WTC11 (cell line): ENCODE measurements around the gene GUCY1A2. TPM values are rescaled to one million over a fixed set of nuclear protein-coding genes. Genes with fewer than 3 reads are reported as not detected.

Experiments
- ATAC-seq: fragments of 200-7000 bp; cut with Tn5 transposase; 2 replicates; pipeline ENCODE4 v1.10.0; 2021; ENCODE audit warnings: mild to moderate bottlenecking, moderate library complexity
- CTCF ChIA-PET: fragments of 300-600 bp; sonication (Branson Sonifier 250); formaldehyde crosslinking; loops from one replicate; lab custom pipeline; 2021; ENCODE audit warnings: antibody characterized with exemption; lab: Charles Lee
- POLR2A ChIA-PET: fragments of 350-600 bp; sonication (Branson Sonifier 250); formaldehyde crosslinking; loops from one replicate; lab custom pipeline; 2021; ENCODE audit warnings: antibody characterized with exemption; lab: Charles Lee
- DNase-seq: peaks from one replicate; pipeline ENCODE4 v3.0.0; 2021; ENCODE audit warnings: low spot score
- H3K27ac Mint-ChIP-seq: 2 replicates; pipeline ENCODE4 v1.8.0; 2021; ENCODE audit warnings: mixed read lengths
- H3K27me3 Mint-ChIP-seq: 2 replicates; pipeline ENCODE4 v1.8.0; 2021; ENCODE audit warnings: low read depth, mild to moderate bottlenecking, moderate library complexity, mixed read lengths
- H3K36me3 Mint-ChIP-seq: 2 replicates; pipeline ENCODE4 v1.8.0; 2021; ENCODE audit warnings: mixed read lengths
- H3K4me1 Mint-ChIP-seq: 2 replicates; pipeline ENCODE4 v1.8.0; 2022; ENCODE audit warnings: mixed read lengths
- H3K4me3 Mint-ChIP-seq: 2 replicates; pipeline ENCODE4 v1.8.0; 2021; ENCODE audit warnings: mild to moderate bottlenecking, moderate library complexity, mixed read lengths
- H3K9me3 Mint-ChIP-seq: 2 replicates; pipeline ENCODE4 v1.8.0; 2021; ENCODE audit warnings: mixed read lengths
- AFF4 ChIP-seq: sonication (generic); formaldehyde crosslinking; IDR thresholded peaks from 2 replicates; pipeline ENCODE4 v1.8.1; 2023; ENCODE audit warnings: mild to moderate bottlenecking, missing genetic modification reagents, borderline replicate concordance
- ARID4B ChIP-seq: sonication (generic); formaldehyde crosslinking; IDR thresholded peaks from 2 replicates; pipeline ENCODE4 v1.8.0; 2023; ENCODE audit warnings: missing genetic modification reagents, mild to moderate bottlenecking, borderline replicate concordance
- E2F5 ChIP-seq: sonication (generic); formaldehyde crosslinking; IDR thresholded peaks from 2 replicates; pipeline ENCODE4 v1.8.1; 2022; ENCODE audit warnings: mild to moderate bottlenecking, moderate library complexity, missing genetic modification reagents
- ERG ChIP-seq: fragments of 250-450 bp; sonication (Bioruptor Pico); IDR thresholded peaks from 2 replicates; pipeline ENCODE4 v1.8.0; 2021; ENCODE audit warnings: mild to moderate bottlenecking
- FOXK1 ChIP-seq: sonication (generic); formaldehyde crosslinking; IDR thresholded peaks from 2 replicates; pipeline ENCODE4 v1.8.0; 2022; ENCODE audit warnings: mild to moderate bottlenecking, moderate library complexity, missing genetic modification reagents
- FOXP1 ChIP-seq: sonication (generic); formaldehyde crosslinking; IDR thresholded peaks from 2 replicates; pipeline ENCODE4 v1.8.0; 2022; ENCODE audit warnings: missing genetic modification reagents, mild to moderate bottlenecking, moderate library complexity, borderline replicate concordance
- GABPB1 ChIP-seq: sonication (generic); formaldehyde crosslinking; IDR thresholded peaks from 2 replicates; pipeline ENCODE4 v1.8.1; 2023; ENCODE audit warnings: mild to moderate bottlenecking, missing genetic modification reagents
- GTF2I ChIP-seq: fragments of 250-450 bp; sonication (Bioruptor Pico); conservative IDR thresholded peaks from 2 replicates; pipeline ENCODE4 v1.4.0; 2021; ENCODE audit warnings: mild to moderate bottlenecking
- HMGXB4 ChIP-seq: sonication (generic); formaldehyde crosslinking; IDR thresholded peaks from 2 replicates; pipeline ENCODE4 v1.8.1; 2023; ENCODE audit warnings: mild to moderate bottlenecking, moderate library complexity, missing genetic modification reagents
- MYBL2 ChIP-seq: sonication (generic); formaldehyde crosslinking; IDR thresholded peaks from 2 replicates; pipeline ENCODE4 v1.8.1; 2023; ENCODE audit warnings: mild to moderate bottlenecking, moderate library complexity, missing genetic modification reagents
- PREB ChIP-seq: sonication (generic); formaldehyde crosslinking; IDR thresholded peaks from 2 replicates; pipeline ENCODE4 v1.8.1; 2022; ENCODE audit warnings: mild to moderate bottlenecking, missing genetic modification reagents, moderate library complexity, borderline replicate concordance
- RORB ChIP-seq: fragments of 250-450 bp; sonication (Bioruptor Pico); IDR thresholded peaks from 2 replicates; pipeline ENCODE4 v1.9.0; 2021; ENCODE audit warnings: mild to moderate bottlenecking
- TCF7 ChIP-seq: sonication (generic); formaldehyde crosslinking; IDR thresholded peaks from 2 replicates; pipeline ENCODE4 v1.8.0; 2022; ENCODE audit warnings: mild to moderate bottlenecking, low read depth, missing genetic modification reagents, moderate library complexity
- USF2 ChIP-seq: sonication (generic); formaldehyde crosslinking; IDR thresholded peaks from 2 replicates; pipeline ENCODE4 v1.8.1; 2023; ENCODE audit warnings: mild to moderate bottlenecking, missing genetic modification reagents, moderate library complexity
- ZBTB43 ChIP-seq: sonication (generic); formaldehyde crosslinking; IDR thresholded peaks from 2 replicates; pipeline ENCODE4 v1.8.1; 2023; ENCODE audit warnings: mild to moderate bottlenecking, missing genetic modification reagents
- ZMAT4 ChIP-seq: fragments of 250-450 bp; sonication (Bioruptor Pico); IDR thresholded peaks from 2 replicates; pipeline ENCODE4 v1.9.0; 2021; ENCODE audit warnings: mild to moderate bottlenecking
- ZNF121 ChIP-seq: sonication (generic); formaldehyde crosslinking; IDR thresholded peaks from 2 replicates; pipeline ENCODE4 v1.8.0; 2023; ENCODE audit warnings: missing genetic modification reagents
- ZNF219 ChIP-seq: sonication (generic); formaldehyde crosslinking; IDR thresholded peaks from 2 replicates; pipeline ENCODE4 v1.8.0; 2023; ENCODE audit warnings: missing genetic modification reagents, mild to moderate bottlenecking, borderline replicate concordance
- ZNF232 ChIP-seq: sonication (generic); formaldehyde crosslinking; IDR thresholded peaks from 2 replicates; pipeline ENCODE4 v1.8.0; 2022; ENCODE audit warnings: mild to moderate bottlenecking, missing genetic modification reagents
- ZNF512 ChIP-seq: sonication (generic); formaldehyde crosslinking; IDR thresholded peaks from 2 replicates; pipeline ENCODE4 v1.8.1; 2022; ENCODE audit warnings: missing genetic modification reagents, borderline replicate concordance
- total RNA-seq: library from RNA; stranded (reverse); gene quantifications from 3 replicates; pipeline ENCODE4 v1.2.3, GENCODE V29; 2021

Gene GUCY1A2
- total RNA-seq, 1 experiment from 2014 or later = 0.90 TPM

GRCh38 chr11:106761745-106762144 is 256.5 kb downstream of the GUCY1A2 start:
- ATAC-seq = no peak
- CTCF ChIA-PET = no interaction called here
- TF ChIP-seq TCF7 (CRISPR knock-in tag) (no peak), USF2 (CRISPR knock-in tag) (no peak), ARID4B (CRISPR knock-in tag) (no peak), GABPB1 (no peak), MYBL2 (no peak), ZNF219 (CRISPR knock-in tag) (no peak), ZBTB43 (no peak), HMGXB4 (CRISPR knock-in tag) (no peak), RORB (CRISPR knock-in tag) (no peak), ZMAT4 (no peak), AFF4 (CRISPR knock-in tag) (no peak), ZNF121 (CRISPR knock-in tag) (no peak), PREB (CRISPR knock-in tag) (no peak), ZNF232 (no peak), ZNF512 (CRISPR knock-in tag) (no peak), FOXK1 (CRISPR knock-in tag) (no peak), GTF2I (CRISPR knock-in tag) (no peak), ERG (no peak), FOXP1 (CRISPR knock-in tag) (no peak), E2F5 (no peak)
- TF ChIP-seq, all 79 proteins: peak for 0
- Mint-ChIP-seq H3K4me1 (peaks cover 16% of the 10 kb centered on the region), H3K9me3 (peaks cover 13% of the 10 kb centered on the region), H3K36me3 (no peaks in the 10 kb centered on the region), H3K27me3 (no peaks in the 10 kb centered on the region), H3K27ac (no peak overlapping the region), H3K4me3 (no peak overlapping the region)
- no peak for DNase-seq
- POLR2A ChIA-PET = no interaction called here
